ENCODE measurements around the gene ZFYVE27.

DNA sequence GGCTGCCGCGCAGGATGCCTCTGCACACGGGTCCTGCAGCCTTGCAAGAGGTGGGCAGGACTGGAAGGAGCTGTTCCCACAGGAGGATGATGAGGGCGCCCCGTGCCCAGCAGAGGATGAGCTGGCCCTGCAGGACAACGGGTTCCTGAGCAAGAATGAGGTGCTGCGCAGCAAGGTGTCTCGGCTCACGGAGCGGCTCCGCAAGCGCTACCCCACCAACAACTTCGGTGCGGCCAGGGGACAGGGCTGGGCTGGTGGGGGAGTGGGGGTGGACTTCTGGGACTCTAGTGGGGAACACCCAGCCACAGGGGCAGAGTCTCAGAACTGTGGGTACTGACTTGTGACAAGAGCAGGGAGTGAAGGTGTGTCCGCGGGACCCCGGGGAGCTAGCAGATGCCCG lies 16.0 kb downstream of the ZFYVE27 start:
- TF ChIP-seq POLR2A (IDR thresholded peaks at IDR 0.05; ENCODE audit: low read depth, low read length) (peak; percentile 32), EZH2 (IDR thresholded peaks at IDR 0.05; ENCODE audit: borderline replicate concordance, control insufficient read depth, low read depth, low read length) (no peak), SPI1 (IDR thresholded peaks at IDR 0.05; ENCODE audit: borderline replicate concordance, insufficient read depth, low read depth, low read length) (no peak), SIN3A (IDR thresholded peaks at IDR 0.05; ENCODE audit: low read depth, low read length) (no peak), NR2F1 (conservative IDR thresholded peaks at IDR 0.05) (no peak), ESRRA (IDR thresholded peaks at IDR 0.05; ENCODE audit: low read length) (no peak), CTCF (IDR thresholded peaks at IDR 0.05 in 2 of 3, conservative IDR thresholded peaks at IDR 0.05 in 1 of 3; ENCODE audit: control insufficient read depth in 2 of 3, extremely low read depth in 1 of 3, insufficient read depth in 1 of 3, low read depth in 3 of 3, low read length in 3 of 3) (no peak), ETV6 (conservative IDR thresholded peaks at IDR 0.05 in 1 of 2, IDR thresholded peaks at IDR 0.05 in 1 of 2; ENCODE audit: borderline replicate concordance in 1 of 2, low read depth in 1 of 2) (no peak), TCF12 (IDR thresholded peaks at IDR 0.05; ENCODE audit: low read depth, low read length) (no peak), NBN (IDR thresholded peaks at IDR 0.05) (no peak), SUPT20H (IDR thresholded peaks at IDR 0.05; ENCODE audit: borderline replicate concordance, control insufficient read depth, low read depth, low read length) (no peak)
